Stimulated activated CD4-positive, alpha-beta T cell treated with anti-CD3 and anti-CD28 coated beads, Interleukin-1b, Interleukin-23, amount 100 ng/mL, for 1 hour (primary cell): ENCODE measurements around the gene ROR1.

Experiments
- DNase-seq, 2 donors: peaks; one replicate each; pipeline ENCODE4 v3.0.0-alpha.2; 2020; ENCODE audit warnings: low read depth in 2 of 2

Gene ROR1

GRCh38 chr1:63909526-63909925 is 135.7 kb downstream of the ROR1 start:
- DNase-seq = no peak

DNA sequence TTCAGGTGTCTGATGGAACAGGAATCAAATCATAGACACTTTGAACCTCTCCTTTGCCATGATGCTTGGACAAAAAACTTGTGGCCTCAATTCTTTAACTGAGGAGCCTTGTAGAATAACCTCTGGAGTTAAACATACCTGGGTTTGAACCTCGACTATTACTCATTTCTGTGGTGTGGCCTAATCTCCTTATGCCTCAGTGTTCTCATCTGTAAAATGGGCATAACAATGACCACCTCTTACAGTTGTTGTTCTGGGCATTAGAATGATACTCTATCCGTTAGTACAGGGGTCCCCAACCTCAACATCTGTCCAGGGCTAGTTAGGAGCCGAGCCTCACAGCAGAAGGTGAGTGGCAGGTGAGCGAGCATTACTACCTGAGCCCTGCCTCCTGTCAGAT is 137.2 kb downstream of the ROR1 start:
- DNase-seq = no peak

GRCh38 chr1:63912643-63913042 is 138.8 kb downstream of the ROR1 start:
- no peak for DNase-seq

DNA sequence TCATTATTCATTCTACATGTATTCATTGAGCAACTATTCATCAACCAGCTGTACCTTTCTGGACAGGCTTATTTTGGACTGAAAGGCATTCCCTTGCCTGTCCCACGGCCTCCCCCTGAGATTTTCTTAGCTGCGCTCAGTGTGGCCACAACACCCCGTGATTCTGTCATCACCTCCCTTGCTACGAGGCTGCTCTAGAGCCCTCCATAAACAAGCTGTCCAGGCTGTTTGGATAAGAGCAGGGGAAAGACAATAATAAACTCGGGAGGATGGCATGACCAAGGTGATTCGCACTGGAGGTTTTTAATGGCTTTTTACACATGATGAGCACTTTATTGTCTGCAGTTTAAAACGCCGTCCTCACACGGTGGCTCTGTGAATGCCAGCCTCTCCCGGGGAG is 139.7 kb downstream of the ROR1 start:
- DNase-seq = no peak

- DNase-seq = no peak
Observed at GRCh38 chr1:63914241-63914640, 140.4 kb downstream of the ROR1 start.

DNA sequence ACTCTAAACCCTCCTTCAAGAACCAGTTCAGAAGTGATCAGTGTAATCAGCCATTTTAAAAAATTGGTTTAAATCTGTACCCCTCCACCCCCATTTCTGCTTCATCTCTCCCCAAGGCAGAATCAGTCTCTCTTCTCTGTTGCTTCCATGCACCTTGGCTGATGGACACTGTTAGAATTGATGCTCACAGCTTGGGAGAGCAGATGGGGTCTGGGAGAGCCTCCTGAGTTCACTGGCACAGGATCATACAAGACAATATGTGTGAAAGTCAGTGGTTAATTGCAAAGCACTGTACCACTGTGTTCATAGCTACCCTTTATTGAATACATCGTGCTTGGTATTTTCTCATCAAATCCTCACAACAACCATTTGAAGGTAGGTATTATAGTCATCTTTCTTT is 140.9 kb downstream of the ROR1 start:
- DNase-seq = no peak

DNA sequence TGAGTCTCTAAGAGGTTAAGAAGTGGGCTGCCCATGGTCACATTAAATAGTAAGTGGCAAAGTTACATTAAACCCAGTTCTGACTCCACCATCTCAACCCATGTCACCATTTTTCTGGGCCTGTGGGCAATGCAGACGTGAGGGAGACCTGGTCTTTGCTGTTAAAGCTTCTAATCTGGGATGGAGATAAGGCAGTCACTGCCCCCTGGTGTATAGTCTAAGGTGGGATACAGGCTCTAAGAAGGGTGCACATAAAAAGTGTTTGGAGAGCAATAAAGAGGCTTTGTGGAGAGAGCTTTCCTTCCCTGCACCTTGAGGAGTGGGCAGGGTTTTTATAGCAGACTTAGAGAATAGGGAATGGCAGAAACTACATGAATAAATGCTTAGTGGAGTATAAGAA is 141.3 kb downstream of the ROR1 start:
- DNase-seq = no peak

DNA sequence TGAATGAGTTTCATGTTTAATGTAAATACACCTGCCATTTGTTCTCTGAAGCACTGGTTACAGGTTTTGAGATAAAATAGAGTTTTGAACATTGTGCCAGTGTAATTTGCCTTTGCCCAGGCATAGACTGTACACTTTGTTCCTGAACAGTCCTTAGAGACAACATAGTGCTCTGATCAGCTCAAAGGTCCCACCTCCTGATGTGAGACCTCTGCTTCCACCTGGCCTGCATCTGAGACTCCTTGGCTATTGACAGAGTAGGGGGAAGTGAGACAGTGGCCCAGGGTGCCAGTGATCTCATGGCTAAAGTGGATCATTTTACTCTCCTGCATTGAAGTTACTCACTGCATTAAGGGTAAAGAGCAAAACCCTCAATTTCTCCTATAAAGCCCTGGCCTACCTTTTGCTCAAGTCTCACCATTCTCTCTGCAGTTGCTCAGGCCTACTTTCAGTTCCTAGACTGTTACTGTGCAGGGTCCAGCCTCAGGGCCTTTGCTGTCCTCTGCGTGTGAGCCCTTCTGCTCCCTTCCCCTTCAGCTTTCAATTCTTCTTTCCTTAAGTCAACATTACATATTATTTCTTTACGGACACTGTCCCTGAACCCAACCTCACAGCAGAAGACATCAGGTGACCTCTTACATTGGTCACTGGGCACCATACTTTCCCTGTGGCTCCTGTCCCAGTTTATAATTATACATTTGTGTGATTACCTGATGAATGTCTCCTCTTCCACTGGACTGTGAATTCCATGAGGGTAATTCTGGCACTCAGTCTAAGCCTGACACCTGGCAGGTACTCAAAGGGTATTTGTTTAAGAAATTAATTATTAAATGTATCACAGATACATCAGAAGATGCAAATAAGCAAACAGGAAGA is 142.9 kb downstream of the ROR1 start:
- DNase-seq = no peak

- no peak for DNase-seq
Observed at GRCh38 chr1:63917571-63918417, 144.0 kb downstream of the ROR1 start.

GRCh38 chr1:63918418-63918945 is 144.7 kb downstream of the ROR1 start:
- no peak for DNase-seq

GRCh38 chr1:63920154-63921117 is 146.6 kb downstream of the ROR1 start:
- DNase-seq = no peak

DNA sequence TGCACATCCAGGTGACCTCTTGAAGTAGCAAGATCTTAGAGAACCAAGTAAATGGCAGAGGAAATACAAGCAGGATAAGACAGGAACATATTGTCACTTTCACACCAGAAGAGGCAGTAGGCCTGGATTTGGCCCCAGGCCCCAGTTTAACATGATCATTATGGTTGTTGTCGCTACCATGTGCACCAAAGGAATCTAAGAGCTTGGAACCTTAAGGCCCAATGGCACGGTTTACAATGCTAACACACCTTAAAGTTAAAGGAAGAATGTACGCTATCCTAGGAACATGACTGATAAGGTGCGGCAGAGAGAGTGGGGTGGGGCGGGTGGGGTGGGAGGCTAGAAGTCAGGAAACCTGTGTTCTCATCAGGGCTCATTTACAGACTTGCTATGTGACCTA is 147.5 kb downstream of the ROR1 start:
- DNase-seq = no peak

DNA sequence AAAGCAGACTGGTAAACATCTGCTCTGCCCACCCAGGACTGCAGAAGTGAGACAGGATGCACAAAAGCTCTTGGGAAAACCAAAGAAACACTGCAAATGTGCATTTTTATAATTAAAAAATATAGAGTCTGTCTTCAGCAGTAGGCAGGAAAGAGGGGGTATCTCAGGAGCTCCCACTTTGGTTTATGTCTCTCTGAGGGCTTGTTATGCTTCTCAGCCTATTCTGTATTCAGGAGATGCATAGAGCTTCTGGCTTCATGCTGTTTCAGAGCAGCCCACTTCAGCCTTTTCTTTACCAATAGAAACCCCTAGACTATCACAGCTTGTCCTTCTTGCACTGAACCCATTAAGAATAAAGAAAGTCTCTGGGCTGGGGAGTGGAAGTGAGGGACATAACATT is 148.0 kb downstream of the ROR1 start:
- no peak for DNase-seq

GRCh38 chr1:63922848-63923247 is 149.0 kb downstream of the ROR1 start:
- DNase-seq = no peak

GRCh38 chr1:63923302-63923701 is 149.5 kb downstream of the ROR1 start:
- no peak for DNase-seq

DNA sequence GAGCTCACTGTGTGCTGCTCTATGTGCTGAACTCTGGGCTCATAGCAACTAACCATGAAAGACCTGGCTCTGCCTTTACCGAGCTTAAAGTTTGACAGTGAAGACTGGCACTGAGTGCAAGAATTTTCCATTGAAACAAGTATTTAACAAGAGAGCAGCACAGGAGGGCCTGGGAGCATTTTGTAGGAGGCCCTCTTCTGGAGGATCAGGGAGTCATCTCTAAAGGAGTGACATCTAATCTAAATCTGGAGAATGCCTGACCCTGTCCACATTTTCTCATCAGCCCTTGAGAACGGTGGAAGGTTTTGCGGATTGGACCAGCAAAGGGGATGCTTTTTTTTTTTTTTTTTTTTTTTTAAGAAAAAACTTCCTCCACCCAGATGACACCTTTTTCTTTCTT is 150.8 kb downstream of the ROR1 start:
- no peak for DNase-seq

DNA sequence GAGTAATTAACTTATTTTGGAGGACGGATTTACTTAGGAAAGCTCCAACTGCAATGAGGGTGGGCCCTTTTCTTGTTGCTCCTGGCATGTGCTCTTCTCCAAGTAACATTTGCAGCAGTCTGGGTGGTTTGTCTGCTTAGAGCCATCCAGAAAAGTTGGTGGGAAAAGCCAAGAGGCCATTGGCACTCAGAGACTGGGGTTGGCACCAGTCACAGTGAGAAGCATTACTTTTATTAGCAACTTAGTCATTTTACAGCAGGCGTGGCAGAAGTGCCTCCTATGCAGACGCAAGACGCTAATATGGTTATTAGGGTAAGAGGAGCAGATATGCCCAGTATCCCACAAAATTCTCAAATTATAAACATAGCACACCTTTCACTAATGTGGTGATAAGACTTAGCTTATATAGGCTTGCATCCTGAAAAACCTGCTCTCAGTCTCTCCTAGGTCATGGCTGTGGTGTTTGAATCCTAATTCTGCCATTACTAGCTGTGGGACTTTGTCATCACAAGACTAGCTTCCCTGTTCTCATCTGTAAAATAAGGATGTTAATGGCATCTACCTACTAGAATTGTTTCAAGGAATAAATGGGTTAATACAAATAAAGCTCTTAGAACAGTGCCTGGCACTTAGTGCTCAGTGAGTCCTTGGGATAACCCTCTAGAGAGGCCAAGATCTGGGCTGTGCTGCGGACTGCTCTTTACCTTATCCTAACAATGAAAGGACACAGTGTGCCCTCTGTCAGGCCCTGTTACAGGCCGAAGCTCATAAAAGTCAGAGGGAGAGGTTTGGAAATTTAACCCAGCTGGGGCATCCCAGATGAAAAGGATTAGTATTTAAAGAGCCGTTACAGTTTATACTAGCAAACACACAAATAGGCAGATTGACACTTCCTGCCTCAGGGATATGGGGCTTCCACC is 154.6 kb downstream of the ROR1 start:
- no peak for DNase-seq

DNA sequence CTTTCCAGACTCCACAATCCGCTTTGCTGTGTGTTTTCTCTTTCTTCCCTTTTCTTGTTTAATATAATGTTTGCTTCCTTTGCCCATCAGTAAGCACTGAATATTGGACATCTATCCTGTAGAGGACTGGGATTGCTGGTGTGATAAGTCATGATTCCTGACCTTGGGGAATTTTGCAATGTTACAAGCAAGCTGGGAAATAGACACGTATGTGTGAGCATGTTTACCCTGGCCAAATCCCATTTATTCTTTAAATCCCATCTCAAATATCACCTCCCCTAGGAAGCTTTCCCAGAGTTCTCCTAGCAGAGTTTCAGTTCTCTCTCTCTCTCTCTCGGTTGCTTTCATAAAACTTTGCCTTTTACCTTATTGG is 155.3 kb downstream of the ROR1 start:
- DNase-seq = no peak

DNA sequence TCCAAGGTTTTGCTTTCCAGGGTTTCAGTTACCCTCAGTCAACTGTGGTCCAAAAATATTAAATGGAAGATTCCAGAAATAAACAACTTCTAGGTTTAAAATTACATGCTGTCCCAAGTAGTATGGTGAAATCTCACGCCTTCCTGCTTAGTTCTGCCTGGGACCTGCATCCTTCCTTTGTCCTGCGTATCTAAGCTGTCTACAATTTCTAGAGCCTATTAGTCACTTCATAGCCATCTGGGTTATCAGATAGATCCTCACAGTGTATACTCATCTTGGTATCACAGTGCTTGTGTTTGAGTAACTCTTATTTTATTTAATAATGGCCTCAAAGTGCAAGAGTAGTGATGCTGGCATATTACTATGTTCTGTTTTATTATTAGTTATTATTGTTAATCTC is 157.7 kb downstream of the ROR1 start:
- no peak for DNase-seq

DNA sequence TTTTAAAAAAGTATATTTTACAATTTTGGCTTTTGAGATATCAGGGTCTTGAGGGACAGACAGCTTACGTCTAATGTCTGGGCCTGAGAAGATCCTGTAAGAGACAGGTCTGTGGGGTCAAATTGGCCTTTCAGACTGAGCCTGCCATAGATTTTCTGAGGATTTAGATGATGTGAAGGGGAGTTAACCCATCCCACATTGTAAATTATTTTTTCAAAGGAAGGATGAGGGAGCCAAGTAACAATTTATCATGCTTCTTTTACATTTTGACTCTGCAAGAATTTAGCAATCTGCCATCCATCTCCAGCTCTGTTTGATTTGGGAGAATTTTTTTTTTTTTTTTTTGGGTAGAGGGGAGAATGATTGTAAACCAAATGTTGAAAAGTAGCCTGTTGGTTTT is 160.9 kb downstream of the ROR1 start:
- DNase-seq = no peak

- no peak for DNase-seq
Observed at GRCh38 chr1:63935143-63935542, 161.3 kb downstream of the ROR1 start.
